ENCODE data around the gene AMACR.

Gene AMACR

DNA sequence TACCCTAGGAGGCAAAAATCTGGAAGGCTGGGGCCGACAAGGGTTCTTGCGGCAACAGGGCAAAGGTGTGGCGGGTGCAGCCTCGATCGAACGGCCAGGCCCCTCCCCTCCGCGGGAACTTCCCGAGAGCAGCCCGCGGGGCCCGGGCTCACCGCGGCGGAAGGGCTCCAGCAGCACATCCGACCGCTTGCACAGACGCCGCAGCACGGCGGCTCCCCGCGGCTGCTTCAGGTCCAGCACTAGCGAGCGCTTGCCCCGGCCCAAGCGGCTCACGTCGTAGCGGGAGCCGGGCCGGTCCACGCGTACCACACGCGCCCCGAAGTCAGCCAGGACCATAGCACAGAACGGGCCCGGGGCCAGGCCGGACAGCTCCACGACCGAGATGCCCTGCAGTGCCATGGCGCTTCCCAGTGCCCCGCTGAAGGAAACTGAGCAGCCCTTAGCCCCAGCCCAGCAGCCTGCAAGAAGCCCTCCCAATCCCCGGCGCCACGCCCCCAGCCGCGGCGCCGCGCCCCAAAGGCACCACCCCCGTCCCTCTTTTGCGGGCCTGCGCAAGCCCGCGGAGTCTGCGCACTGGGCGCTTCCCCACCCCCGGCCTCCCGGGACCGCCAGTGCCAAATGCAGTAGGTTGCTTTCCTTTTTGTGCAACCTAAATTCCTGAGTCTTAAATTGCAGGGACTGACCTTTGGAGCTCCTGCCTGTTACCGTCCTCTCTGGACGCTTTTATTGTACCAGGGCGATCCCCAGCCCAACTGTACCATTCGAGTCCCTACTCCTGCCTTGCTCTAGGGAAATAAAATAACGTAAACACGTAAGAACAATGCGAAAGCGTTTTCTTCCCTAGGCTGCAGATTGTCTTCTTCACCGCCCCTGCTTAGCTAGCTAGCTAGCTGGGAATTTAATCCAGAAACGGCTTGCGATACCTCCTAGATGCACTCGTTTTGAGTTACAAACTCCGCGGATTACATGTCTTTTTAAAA, at the start of gene AMACR:
Gene AMACR (minus strand): TSS at position 430 of the 980 bp plus-strand sequence. CDS start 31 bp downstream, at position 399.
- peak; percentile 57 for FAIRE-seq

DNA sequence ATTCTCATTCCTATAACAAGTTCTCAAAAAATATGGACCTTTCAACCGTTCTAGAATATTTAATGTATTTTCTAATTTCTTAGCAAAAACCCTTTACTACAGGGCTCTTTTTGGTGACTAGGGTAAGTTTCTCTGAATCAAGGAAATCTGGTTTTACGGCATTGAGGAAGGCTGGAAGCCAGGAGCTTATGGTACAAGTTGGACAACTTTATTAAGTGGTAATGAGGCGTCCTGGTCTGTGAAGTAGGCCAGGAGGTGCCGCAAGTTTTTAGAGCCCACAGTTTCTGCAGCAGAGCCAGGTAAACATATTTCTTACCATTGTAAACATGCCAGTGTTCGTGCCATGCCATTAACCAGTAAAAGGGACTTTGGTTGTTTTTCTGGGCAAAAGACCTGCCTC, 49.7 kb upstream of the AMACR start:
- no peak for FAIRE-seq

DNA sequence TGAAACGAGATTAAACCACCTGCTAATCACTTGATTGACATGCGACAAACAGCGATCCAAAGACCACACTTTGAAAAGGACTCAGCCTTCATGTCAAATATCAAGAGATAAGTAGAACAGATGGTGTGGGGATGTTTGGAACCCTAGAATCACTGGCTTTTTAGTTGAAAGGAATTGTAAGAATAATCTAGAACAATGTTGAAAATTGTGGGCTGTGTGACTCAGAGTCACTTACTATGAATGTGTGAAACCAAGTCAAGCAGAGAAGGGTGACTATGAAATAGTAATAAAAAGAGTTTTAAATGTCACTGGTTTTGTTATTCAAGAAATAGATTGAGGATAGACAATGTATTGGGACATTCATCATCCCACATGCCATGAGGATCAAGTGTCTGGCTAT, 49.3 kb upstream of the AMACR start:
- FAIRE-seq, result no peak

DNA sequence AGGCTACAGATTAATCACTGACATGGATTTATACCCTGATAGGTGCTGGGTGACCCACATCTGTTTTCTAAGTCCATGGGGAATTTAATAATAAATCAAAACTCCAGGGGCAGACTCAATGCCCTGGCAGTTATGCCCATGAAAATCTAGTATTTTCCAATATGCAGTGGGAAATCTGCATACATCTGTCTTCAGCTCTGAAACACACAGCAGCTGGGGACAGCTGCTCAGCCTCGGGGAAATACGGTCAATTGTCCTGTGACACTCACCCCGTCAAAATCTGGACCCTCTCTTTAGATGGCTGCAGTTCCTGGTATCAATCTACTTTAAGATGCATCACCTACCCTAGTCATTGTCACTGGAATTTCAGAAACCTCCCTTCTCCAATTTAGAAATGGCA, 47.8 kb upstream of the AMACR start:
- FAIRE-seq, result no peak

DNA sequence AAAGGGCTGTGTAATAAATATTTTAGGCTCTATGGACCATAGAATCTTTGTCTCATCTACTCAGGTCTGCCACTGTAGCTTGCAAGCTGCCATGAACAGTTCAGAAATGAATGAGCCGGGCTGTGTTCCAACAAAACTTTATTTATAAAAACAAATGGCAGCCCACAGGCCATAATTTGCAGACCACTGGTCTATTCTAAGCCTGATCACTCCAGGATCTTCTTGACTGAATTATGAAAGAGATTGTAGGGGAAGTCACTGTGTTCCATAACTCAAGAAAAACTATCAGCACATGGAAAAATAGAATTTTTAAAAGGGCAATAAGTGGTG, 46.5 kb upstream of the AMACR start:
- no peak for FAIRE-seq

DNA sequence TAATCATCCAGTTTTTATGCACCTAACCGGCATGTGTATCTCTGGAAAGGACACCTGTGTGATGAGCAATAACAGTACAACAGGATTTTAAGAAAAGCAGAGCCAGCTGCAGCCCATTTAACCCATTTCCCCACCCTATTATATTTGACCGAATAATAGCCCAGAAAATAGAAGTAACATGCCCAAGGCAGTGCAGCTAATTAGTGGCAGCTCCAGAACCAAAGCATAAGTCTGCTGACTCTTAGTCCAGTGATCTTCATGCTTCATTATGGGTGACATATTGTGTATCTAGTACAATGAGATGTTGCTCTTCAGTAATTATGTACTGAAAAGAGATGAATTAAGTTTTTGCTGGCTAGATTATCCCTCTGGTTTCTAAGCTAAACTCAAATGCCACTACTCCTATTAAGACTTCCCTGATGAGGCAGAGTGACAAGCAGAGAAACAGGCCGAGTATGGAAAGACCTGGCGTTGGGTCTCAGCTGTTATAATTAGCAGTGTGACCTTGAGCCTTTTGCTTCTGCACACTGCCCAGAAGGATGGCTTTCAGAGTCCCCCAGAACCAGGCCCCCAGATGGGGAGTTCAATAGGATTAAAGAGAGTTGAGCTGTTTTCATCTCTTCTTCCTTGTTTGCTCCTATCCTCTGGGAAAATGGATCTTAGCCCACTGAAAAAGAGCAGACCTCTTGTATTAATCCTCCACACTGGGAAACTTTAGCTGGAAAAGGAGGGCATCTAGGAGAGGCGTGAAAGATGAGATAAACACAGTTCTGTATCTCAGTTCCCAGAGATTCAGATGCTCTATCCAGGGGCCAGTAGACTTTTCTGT, 45.9 kb upstream of the AMACR start:
- FAIRE-seq, result no peak

DNA sequence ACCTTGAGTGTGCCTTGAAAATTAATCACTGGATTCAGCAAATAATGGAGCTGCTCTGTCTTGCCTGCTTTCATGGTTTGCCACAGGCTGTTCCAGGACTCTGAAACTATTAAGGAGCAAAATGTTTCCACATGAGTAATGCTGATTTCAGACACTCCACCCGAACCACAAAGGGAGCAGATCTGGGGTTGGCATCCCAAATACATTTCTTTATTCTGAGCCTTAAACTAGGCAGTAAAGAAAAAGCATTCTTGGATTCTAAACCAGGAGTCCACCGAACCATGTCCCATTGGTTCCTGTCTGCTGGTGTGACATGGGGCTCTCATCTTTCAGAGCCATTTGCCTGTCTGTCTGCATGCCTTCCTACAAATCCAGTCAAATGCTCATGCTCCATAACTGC, 45.3 kb upstream of the AMACR start:
- FAIRE-seq, result no peak

DNA sequence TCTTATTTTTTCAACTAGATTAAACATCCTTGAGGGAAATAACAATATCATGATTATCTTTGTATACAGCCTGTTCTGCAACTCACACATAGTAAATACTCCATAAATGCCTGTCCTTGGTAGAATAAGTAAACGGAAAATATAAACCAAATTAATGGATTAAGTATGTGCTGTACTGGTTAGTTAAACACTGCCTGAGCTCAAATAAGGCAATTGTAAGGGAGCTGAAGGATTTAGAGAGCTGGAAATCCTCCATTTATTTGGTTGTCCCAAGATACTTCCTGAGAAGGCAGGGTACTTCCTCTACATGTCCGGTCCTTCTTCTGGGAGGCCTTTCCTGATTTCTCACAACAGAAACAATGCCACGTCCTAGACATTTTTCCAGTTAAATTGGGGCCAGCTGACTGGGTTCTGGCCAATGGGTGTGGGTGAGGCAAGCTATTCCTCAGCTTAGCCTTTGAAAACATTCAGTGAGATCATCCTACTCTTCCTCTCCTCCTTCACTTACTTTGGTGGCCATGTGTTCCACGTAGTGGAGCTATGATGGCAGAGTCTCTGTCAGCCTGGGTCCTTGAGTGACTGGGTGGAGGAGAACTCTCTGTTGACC, 43.6 kb upstream of the AMACR start:
- FAIRE-seq, result no peak

DNA sequence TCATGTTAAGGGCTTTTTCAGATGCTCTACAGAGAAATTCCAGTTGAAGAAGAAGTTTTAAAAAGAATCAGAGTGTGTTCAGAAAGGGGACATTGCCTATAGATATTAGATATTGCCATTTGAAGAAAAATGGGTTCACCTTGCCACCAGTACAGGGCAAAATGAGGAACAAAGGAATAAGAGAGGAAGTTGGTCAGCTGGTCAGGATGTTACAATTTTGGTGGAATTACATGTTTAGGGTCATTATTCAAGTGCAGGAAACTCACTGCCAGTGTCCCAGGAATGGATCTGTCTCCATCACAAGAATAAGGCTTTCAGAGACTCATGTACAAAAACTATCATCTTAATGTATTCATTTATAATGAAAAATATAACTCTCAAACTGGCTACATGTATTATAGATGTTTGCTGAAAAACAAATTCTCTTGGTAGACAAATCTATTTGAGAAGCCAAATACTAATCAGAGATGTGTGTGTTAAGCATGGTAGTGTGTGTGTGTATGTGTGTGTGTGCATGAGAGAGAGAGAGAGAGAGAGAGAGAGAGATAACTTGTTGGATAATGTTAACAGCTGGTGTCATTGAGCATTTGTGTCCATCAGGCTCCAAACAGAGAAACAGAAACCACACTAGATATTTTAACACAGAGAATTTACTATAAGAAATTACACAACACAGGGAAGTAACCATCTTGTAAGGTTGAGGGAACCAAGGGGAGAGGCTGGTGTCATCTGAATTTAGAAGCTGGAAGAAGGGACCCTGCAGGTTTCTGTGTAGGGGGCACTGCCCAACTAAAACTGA, 40.1 kb upstream of the AMACR start:
- FAIRE-seq, result no peak

DNA sequence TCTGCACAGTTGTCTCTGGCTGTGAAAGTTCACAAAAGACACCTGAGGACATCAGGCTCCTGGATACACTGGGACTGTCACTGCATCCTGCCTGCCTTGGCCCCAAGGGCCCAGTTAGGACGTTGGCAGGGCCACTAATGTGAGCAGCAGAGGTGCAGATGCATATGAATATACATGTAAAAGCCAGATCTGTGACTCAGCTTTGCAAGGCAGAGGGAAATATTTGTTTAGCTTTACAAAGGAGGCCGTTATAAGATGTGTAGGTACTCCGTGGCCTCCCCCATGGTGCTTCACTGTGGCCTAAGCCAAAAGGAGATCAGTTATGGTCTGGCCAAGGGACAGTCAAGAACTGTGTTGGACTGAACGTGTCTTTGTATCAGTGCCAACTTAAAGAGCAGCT, 39.3 kb upstream of the AMACR start:
- no peak for FAIRE-seq

DNA sequence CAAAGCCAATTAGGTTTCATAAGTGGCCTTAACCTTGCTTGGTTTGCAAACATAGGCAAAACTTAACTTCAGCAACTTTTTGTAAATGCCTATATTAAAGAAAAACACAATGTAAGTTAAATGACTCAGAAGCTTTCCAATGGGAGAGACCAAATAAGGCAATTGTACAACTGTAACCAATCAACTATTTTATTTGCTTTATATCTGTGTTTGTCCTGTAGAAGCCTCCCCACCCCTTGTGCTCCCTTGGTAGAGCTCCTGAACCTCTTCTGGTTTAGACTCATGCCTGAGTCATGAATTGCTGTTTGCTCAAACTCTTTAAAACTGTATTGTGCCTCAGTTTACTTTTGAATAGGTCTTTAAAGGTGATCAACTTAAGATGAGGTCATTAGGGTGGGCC, 38.1 kb upstream of the AMACR start:
- FAIRE-seq, result no peak

DNA sequence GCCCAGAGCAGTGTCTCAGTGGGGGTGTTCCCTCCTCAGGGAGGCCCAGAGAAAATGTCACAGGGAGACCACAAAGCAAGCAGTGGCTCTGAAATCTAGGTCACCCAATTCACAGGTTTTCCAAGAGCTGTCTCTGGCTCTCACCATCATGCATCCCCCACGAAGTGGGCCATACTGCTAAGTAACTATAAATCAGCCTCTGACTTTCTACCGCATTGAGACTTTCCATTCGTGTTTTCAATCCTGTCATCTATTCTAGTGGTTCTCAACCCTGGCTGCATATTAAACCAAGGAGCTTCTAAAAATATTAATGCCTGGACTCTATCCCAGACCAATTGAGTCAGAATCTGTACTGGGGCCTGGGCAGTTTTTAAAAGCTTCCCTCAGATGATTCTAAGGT, 37.2 kb upstream of the AMACR start:
- no peak for FAIRE-seq

DNA sequence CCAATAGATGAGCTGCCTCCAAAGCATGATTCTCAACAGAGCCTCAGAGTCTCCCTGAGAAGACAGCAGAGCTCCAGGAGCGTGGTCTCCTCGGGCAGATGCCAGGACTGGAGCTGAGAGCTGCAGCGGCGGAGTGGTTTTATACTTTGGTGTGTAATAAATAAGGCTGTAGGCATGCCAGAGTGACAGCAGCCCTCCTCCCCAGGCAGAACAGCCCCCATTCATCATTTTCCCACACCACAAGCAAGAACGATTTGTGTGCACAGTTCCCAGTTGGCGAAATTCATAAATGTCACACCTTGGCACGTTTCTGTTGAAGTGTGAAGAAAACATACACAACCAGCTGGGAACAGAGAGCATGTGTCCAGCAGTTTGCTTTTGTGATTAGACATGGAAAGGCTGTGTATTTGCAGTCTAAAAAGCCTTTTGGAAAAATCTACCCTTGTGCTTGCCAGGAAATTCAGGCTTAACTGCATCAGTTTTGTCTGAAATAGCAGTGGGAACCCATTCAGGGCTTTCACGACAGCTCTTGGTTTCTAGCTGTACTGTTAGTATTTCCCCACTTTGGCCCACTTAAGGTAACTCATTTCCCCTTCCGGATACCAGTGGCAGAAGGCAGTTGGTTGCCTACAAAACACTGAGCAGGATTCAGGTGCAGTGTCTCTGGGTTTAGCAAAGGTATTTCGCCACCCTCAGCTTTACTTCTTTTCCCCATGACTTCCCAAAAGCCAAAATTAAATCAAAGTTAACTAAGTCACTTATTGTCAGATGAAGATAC, 35.4 kb upstream of the AMACR start, which contains the start of gene C1QTNF3:
Gene C1QTNF3 (minus strand): TSS at position 115 of the 778 bp plus-strand sequence. CDS start 88 bp downstream, at position 27.
- no peak for FAIRE-seq

DNA sequence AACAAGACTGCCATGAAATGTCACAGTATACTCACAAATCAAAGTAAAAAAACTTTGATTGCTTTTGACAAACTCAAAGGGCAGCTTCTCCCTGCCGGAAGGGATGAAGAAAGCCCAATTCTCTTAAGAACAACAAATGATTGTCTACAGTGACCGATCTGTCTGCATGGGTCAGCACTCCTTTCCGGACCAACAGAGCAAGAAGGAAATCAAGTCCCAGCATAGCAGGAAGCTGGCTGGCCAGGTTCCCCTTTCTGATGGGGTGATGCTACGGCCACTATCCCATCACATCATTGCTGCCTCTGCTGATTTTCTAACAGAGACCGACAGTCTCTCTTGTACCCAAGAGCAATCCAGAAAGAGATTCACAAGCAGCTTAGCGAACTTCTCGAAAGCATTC, 34.5 kb upstream of the AMACR start:
- no peak for FAIRE-seq

DNA sequence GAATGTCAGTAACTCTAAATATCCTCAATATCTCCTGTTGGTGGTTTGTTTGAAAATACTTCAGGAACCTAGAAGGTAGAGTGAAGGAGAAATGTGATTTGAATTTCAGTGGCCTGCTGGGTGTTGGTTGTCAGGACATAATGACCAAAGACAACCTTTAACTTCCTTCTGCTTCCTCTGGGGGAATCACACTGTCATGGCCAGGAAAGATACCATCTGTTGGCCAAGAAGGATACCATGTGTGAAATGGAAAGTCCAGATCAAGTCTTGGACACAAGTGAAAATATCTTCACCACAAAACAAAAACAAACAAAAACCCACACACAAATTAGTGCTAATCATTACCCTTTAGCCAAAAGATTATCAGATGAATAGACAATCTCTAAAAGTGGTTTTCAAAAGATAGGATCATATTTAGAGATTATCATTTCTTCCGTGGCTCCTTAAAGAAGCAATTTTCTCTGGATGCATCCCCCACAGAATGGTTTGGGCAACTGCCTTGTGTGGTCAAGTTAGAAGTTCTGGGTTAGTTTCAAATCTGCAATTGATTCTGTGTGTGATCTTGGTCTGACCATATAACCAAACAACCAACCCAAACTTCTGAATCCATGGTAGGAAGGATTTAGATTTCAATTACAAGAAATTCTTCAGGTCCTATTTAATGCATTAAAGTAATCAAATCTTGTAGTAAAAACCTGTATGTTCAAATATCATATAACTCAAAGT, 33.6 kb upstream of the AMACR start:
- FAIRE-seq, result no peak

DNA sequence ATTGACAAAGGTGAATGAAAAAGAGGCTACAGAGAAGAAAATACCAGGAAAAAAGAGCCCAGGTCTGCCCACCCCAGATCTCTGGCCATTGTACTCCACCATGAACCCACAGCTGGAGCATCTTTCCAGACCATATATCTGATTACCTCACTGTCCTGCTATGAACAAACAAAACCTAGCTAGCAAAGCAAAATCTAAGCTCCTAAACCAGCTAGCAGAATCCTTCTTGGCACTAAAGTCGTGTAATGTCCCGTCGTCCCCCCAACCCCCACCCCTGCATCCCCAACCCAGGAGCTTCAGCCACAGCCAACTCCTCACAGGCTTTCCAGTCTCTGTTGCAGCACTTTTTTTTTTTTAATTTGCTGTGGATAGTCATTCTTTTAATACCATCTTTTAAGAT, 32.6 kb upstream of the AMACR start:
- FAIRE-seq, result no peak

DNA sequence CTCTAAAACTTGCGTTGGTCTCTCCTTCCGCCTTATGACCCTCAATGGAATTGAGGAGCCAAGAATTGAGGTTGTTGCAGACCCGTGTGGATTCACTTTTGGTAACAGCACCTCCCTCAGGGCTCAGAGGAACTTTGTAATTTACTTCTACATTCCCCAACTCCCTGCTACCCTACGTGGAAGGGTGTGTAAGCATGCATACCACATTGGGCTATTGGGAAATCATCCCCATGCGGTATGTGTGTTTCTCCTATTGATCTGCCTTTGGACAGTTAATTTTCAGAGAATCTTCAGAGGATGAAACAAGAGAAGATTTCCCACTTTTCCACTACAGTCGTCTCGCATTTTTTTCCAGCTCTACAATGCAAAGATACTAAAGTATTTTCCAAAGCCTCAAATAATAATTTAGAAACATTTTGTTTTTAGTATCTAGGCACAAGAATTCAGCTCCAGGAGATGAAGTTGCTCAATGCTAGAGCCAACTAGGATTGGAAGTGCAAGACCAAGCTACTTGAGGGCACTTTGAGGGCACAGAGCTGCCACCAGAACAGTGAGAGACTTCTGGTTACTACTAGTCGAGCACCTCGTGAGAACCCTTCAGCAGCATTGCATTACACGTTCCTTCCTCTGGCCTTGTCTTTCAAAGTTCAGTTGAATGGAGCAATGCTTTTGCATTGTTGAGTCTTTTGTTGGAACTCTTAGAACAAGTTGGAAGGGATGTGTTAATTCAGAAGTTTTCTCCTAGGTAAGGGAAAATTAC, 31.7 kb upstream of the AMACR start:
- FAIRE-seq, result no peak

DNA sequence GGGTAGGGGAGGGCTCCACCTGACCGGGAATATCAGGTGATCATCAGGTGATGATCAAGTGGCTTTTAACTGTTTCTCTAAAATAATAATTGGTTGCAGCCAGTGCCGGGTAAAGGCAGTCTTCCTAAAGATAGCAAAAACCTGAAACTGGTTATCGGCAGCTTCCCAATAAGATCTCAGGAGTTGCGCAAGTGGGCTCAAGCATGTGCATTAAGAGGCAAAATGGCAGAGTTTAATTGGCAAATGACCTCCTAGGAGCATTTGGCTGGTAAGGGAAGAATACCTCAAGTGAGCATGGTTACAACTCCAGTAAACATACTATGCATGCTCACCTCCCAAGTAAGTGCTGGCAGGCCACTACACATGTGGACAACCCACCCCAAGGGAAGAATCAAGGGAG, 31.0 kb upstream of the AMACR start:
- FAIRE-seq, result no peak

DNA sequence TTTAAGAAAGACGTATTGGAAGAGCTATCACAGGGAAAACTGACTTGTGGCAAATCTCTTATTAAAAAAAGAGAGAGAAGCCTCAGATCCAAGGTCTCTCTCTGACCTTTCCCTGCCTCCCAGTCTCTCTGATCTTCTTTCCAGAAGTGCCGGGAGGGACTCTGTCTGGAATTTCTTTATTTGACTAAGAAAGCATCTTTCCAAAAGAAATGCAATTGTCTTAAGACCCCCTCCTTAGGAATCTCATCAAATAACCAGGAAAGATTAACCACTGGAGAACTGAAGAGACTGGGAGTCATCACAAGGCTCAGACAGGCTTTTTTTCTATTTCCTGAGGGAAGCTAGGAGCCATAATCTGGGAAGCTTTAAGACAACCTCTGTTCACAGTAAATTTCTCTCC, 30.5 kb upstream of the AMACR start:
- FAIRE-seq, result no peak

DNA sequence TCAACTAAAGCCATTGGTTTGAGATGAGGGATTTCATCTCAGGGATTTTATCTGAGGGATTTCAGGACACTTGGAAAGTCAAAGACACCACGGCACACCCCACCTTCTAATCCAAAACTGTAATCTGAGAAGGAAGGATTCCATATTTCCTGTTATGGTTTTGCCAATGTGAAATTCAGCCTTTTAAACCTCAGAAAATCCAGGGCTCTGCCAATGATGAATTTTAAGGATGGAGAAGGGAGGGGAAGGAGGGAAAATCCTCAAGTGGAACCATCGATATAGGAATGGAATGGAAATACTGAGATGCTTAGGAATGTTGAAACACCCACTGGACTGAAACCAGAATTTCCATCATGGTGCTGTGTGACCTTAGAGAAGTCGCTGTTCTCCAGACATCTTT, 29.9 kb upstream of the AMACR start:
- FAIRE-seq, result no peak
